Activated CD4-positive, alpha-beta T cell treated with anti-CD3 and anti-CD28 coated beads for 48 hours (primary cell): ENCODE results near the gene MAP3K13.
"Not testable (repeated sequence)": the region's sequence is repeated elsewhere in the genome, so short reads cannot be mapped to it uniquely, and the experiment has no call there.

Experiments used
- DNase-seq: peaks from one replicate; pipeline ENCODE4 v3.0.0-alpha.2; 2020

Gene MAP3K13

GRCh38 chr3:185400866-185401265 is 37.9 kb downstream of the MAP3K13 start:
- no peak for DNase-seq

- DNase-seq = no peak
Observed at GRCh38 chr3:185401319-185401955, 38.5 kb downstream of the MAP3K13 start.

GRCh38 chr3:185402561-185402960 is 39.6 kb downstream of the MAP3K13 start:
- DNase-seq = no peak

GRCh38 chr3:185403002-185403401 is 40.1 kb downstream of the MAP3K13 start:
- no peak for DNase-seq

GRCh38 chr3:185405243-185405642 is 42.3 kb downstream of the MAP3K13 start:
- no peak for DNase-seq

- DNase-seq = no peak
Observed at GRCh38 chr3:185405664-185406063, 42.7 kb downstream of the MAP3K13 start.

- no peak for DNase-seq
Observed at GRCh38 chr3:185406121-185406620, 43.2 kb downstream of the MAP3K13 start.

GRCh38 chr3:185409957-185410356 is 47.0 kb downstream of the MAP3K13 start:
- DNase-seq = no peak

- no peak for DNase-seq
Observed at GRCh38 chr3:185411133-185411532, 48.2 kb downstream of the MAP3K13 start.

- DNase-seq = no peak
Observed at GRCh38 chr3:185416513-185416912, 53.6 kb downstream of the MAP3K13 start.

GRCh38 chr3:185418561-185418977 is 55.6 kb downstream of the MAP3K13 start:
- not testable (repeated sequence) for DNase-seq

- DNase-seq = no peak
Observed at GRCh38 chr3:185420762-185421161, 57.8 kb downstream of the MAP3K13 start.

- DNase-seq = no peak
Observed at GRCh38 chr3:185421577-185422232, 58.8 kb downstream of the MAP3K13 start.

- DNase-seq = no peak
Observed at GRCh38 chr3:185422677-185423076, 59.7 kb downstream of the MAP3K13 start.

GRCh38 chr3:185423178-185423577 is 60.2 kb downstream of the MAP3K13 start:
- DNase-seq = no peak

- DNase-seq = no peak
Observed at GRCh38 chr3:185424435-185424834, 61.5 kb downstream of the MAP3K13 start.

- DNase-seq = no peak
Observed at GRCh38 chr3:185430375-185430774, 67.4 kb downstream of the MAP3K13 start.

- no peak for DNase-seq
Observed at GRCh38 chr3:185439745-185440466, 77.0 kb downstream of the MAP3K13 start.

GRCh38 chr3:185442031-185442430 is 79.1 kb downstream of the MAP3K13 start:
- DNase-seq = no peak

GRCh38 chr3:185444329-185444728 is 81.4 kb downstream of the MAP3K13 start:
- no peak for DNase-seq

GRCh38 chr3:185448107-185448506 is 85.2 kb downstream of the MAP3K13 start:
- DNase-seq = no peak

GRCh38 chr3:185451432-185451831 is 88.5 kb downstream of the MAP3K13 start:
- not testable (repeated sequence) for DNase-seq

GRCh38 chr3:185457376-185457775 is 94.4 kb downstream of the MAP3K13 start:
- DNase-seq = no peak

- no peak for DNase-seq
Observed at GRCh38 chr3:185460309-185460708, 97.4 kb downstream of the MAP3K13 start.
